ENCODE data around the gene KCNQ1.
A peak's percentile ranks its signal among the peaks of the same experiment; 100 is the strongest.

Gene KCNQ1

GRCh38 chr11:2748814-2749554 lies 304.2 kb downstream of the KCNQ1 start:
- Mint-ChIP-seq H3K4me3 (no peak overlapping the region), H3K9me3 (peaks cover 5% of the 10 kb centered on the region), H3K27me3 (no peaks in the 10 kb centered on the region), H3K36me3 (peaks cover 49% of the 10 kb centered on the region), H3K4me1 (no peaks in the 10 kb centered on the region), H3K27ac (no peak overlapping the region)
- ATAC-seq (ENCODE audit: low read depth) (no peak), DNase-seq (ENCODE audit: low spot score in 2 of 2) (no peak)

DNA sequence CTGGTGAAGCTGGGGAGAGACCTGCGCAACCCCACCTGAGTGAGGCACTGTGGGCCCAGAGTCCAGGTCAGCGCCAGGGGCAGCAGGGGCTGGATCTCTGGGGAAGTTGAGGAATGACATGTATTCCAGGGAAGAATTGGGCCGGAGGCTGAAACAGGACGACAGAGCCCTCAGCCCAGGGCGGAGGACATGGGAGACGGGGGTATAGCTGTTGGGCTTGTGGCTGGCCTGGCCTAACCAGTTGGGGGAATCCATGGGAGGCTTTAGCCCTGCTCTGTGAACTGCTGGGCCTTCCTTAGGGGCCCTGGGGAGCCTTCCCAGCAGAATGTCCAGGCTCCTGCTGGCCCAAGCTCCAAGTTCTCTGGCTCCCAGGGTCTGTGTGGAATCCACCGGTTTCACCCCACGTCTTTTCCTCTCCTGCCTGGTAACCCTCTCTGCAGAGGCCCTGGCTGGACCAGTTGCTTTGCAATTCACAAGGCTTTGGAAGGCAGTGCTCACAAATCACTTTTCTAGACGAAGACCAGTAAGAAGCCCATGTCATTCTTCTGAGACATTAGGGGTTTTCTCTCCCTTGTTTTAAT lies 305.4 kb downstream of the KCNQ1 start:
- DNase-seq (ENCODE audit: low spot score in 2 of 2) (no peak), ATAC-seq (ENCODE audit: low read depth) (no peak)
- Mint-ChIP-seq H3K9me3 (peaks cover 5% of the 10 kb centered on the region), H3K27ac (no peak overlapping the region), H3K4me1 (no peaks in the 10 kb centered on the region), H3K27me3 (no peaks in the 10 kb centered on the region), H3K4me3 (no peak overlapping the region), H3K36me3 (peaks cover 55% of the 10 kb centered on the region)

GRCh38 chr11:2750682-2751522 lies 306.1 kb downstream of the KCNQ1 start:
- ATAC-seq (ENCODE audit: low read depth) = no peak
- Mint-ChIP-seq H3K27me3 (no peaks in the 10 kb centered on the region), H3K27ac (no peak overlapping the region), H3K9me3 (peaks cover 5% of the 10 kb centered on the region), H3K4me1 (no peaks in the 10 kb centered on the region), H3K36me3 (peaks cover 54% of the 10 kb centered on the region), H3K4me3 (no peak overlapping the region)
- DNase-seq (ENCODE audit: low spot score in 2 of 2) = no peak

DNA sequence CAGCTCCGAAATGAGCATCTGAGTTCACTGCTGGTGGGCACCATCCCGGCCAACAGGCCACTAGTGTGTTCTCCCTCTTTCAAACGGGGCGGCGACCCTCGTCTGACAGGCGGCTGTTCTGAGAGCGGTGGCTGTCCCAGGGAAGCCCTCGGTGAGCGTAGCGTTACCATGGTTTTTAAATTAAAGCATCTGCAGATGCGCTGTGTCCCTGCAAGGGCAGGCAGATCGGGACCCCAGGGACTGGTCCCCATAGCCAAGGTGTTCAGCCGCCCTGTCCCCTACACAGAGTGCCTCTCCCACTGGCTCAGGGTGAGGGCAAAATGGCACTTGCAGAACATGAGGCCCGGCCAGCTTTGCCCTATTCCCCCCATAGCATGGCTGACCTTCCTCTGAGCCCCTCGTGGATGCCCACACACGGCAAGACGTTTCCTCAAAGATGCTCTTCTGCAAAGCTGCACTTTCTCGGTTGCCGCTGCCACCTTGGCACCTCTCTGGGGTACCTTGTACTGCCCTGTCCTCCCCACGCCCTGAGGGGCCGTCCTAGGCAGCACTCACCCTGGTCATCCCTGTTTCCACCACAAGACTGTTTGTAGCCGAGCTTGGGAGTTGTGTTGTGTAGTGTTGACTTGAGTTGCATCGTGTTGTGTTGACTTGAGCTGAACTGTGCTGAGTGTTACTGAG lies 306.9 kb downstream of the KCNQ1 start:
- H3K4me1 Mint-ChIP-seq = no peaks in the 10 kb centered on the region
- peaks cover 55% of the 10 kb centered on the region for H3K36me3 Mint-ChIP-seq
- H3K9me3 Mint-ChIP-seq = peaks cover 6% of the 10 kb centered on the region
- no peak for DNase-seq (ENCODE audit: low spot score in 2 of 2)
- H3K27me3 Mint-ChIP-seq = no peaks in the 10 kb centered on the region
- no peak overlapping the region for H3K4me3 Mint-ChIP-seq
- no peak for ATAC-seq (ENCODE audit: low read depth)
- H3K27ac Mint-ChIP-seq = no peak overlapping the region

GRCh38 chr11:2752204-2752770 lies 307.5 kb downstream of the KCNQ1 start:
- DNase-seq (ENCODE audit: low spot score in 2 of 2) (no peak), ATAC-seq (ENCODE audit: low read depth) (no peak)
- Mint-ChIP-seq H3K4me1 (no peaks in the 10 kb centered on the region), H3K27me3 (no peaks in the 10 kb centered on the region), H3K27ac (no peak overlapping the region), H3K4me3 (no peak overlapping the region), H3K9me3 (peaks cover 6% of the 10 kb centered on the region), H3K36me3 (peaks cover 55% of the 10 kb centered on the region)

- DNase-seq (ENCODE audit: low spot score in 2 of 2) (no peak), ATAC-seq (ENCODE audit: low read depth) (no peak)
- Mint-ChIP-seq H3K9me3 (peaks cover 6% of the 10 kb centered on the region), H3K4me1 (no peaks in the 10 kb centered on the region), H3K4me3 (no peak overlapping the region), H3K27ac (no peak overlapping the region), H3K36me3 (peaks cover 55% of the 10 kb centered on the region), H3K27me3 (no peaks in the 10 kb centered on the region)
These were observed 308.1 kb downstream of the KCNQ1 start for GRCh38 chr11:2752923-2753322.

DNA sequence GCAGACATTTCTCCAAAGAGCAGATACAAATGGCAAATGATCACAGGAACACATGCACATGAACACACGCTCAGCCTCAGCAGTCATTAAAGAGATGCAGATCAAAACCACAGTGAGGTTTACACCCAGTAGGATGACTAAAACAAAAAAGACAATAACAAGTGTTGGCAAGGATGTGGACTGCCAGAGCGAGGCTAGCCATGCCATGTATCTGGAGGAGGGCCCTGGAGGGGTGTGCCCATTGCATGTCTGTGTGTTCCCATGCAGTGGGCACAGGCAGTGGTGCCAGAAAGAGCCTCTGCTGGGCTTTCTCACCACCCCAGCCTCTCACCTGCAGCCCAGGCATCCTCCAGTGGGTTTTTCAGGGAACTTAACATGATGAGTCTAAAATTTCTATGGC lies 309.2 kb downstream of the KCNQ1 start:
- H3K4me3 Mint-ChIP-seq = no peak overlapping the region
- H3K9me3 Mint-ChIP-seq = peaks cover 6% of the 10 kb centered on the region
- H3K4me1 Mint-ChIP-seq = no peaks in the 10 kb centered on the region
- no peak overlapping the region for H3K27ac Mint-ChIP-seq
- H3K27me3 Mint-ChIP-seq = no peaks in the 10 kb centered on the region
- no peak for DNase-seq (ENCODE audit: low spot score in 2 of 2)
- peaks cover 51% of the 10 kb centered on the region for H3K36me3 Mint-ChIP-seq
- ATAC-seq (ENCODE audit: low read depth) = no peak

DNA sequence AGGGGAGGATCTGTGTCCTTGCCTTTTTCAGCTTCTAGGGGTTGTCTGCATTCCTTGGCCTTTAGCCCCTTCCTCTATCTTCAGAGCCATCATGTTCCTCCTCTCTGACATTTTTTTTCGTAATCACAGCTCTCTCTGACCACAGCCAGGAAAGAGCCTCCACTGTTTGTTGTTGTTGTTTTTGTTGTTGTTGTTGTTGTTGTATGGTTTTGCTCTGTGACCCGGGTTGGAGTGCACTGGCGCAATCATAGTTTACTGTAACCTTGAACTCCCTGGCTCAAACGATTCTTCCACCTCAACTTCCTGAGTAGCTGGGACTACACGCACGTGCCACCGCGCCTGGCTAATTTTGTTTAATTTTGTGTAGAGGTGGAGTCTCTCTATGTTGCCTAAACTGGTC lies 310.3 kb downstream of the KCNQ1 start:
- DNase-seq (ENCODE audit: low spot score in 2 of 2) = no peak
- peaks cover 48% of the 10 kb centered on the region for H3K36me3 Mint-ChIP-seq
- ATAC-seq (ENCODE audit: low read depth) = no peak
- no peak overlapping the region for H3K4me3 Mint-ChIP-seq
- H3K27ac Mint-ChIP-seq = no peak overlapping the region
- H3K27me3 Mint-ChIP-seq = no peaks in the 10 kb centered on the region
- H3K9me3 Mint-ChIP-seq = peaks cover 6% of the 10 kb centered on the region
- H3K4me1 Mint-ChIP-seq = no peaks in the 10 kb centered on the region

DNA sequence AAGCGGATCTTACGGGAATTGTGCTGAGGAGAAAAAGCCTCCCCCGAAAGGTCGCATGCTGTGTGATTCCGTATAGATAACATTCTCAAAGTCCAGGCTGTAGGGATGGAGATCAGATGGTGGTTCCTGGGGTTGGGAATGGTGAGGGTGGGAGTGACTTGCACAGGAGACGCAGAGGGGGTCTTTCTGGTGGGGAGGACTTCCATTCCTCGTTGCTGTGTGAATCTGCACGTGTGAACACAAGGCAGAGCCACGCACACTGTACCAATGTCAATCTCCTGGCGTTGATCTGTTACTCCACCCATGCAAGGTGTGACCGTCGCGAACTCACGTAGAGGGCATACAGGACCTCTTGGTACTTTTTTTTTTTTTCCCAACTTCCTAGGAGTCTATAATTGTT lies 313.9 kb downstream of the KCNQ1 start:
- DNase-seq (ENCODE audit: low spot score in 2 of 2) = no peak
- Mint-ChIP-seq H3K4me3 (no peak overlapping the region), H3K27ac (no peak overlapping the region), H3K9me3 (peaks cover 4% of the 10 kb centered on the region), H3K27me3 (no peaks in the 10 kb centered on the region), H3K4me1 (no peaks in the 10 kb centered on the region), H3K36me3 (peaks cover 28% of the 10 kb centered on the region)
- no peak for ATAC-seq (ENCODE audit: low read depth)

- no peak overlapping the region for H3K27ac Mint-ChIP-seq
- no peaks in the 10 kb centered on the region for H3K27me3 Mint-ChIP-seq
- peaks cover 2% of the 10 kb centered on the region for H3K4me1 Mint-ChIP-seq
- ATAC-seq (ENCODE audit: low read depth) (no peak), DNase-seq (ENCODE audit: low spot score in 2 of 2) (no peak)
- H3K4me3 Mint-ChIP-seq = no peak overlapping the region
- peaks cover 4% of the 10 kb centered on the region for H3K9me3 Mint-ChIP-seq
- H3K36me3 Mint-ChIP-seq = peaks cover 28% of the 10 kb centered on the region
These were observed 314.7 kb downstream of the KCNQ1 start for GRCh38 chr11:2759228-2760195.

DNA sequence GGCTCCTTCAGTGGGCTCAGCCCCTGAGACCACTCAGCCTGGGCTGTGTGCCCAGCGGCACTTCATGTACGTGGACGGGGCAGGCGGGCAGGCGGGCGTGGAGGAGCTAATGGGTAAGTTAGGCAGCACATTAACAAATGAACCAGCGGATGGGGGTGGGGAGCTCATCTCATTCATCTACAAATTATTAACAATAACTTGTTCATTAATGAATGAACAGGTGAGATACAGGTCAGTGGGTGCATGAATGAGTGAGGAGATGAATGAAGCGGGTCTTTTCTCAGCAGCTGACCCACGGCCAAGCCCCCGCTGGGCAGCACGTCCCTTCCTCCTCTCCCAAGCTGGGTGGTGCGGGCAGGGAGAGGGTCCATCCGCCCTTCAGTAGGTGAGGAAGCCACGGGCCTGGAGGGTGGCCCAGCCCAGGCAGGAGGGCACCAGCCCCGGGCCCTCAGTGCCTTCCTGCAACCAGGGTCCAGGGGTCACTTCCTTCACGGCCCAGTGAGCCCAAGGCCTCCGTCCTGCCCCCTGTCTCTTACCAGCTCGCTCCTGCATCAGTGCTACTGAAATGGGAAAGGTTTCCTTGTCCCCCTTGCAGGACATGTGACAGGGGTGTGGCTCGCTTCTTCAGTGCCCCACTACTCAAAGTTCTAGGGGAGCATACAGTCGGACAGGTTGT lies 315.5 kb downstream of the KCNQ1 start:
- DNase-seq (ENCODE audit: low spot score in 2 of 2) = no peak
- Mint-ChIP-seq H3K9me3 (peaks cover 4% of the 10 kb centered on the region), H3K4me1 (peaks cover 2% of the 10 kb centered on the region), H3K27ac (no peak overlapping the region), H3K36me3 (peaks cover 27% of the 10 kb centered on the region), H3K4me3 (no peak overlapping the region), H3K27me3 (no peaks in the 10 kb centered on the region)
- ATAC-seq (ENCODE audit: low read depth) = no peak

DNA sequence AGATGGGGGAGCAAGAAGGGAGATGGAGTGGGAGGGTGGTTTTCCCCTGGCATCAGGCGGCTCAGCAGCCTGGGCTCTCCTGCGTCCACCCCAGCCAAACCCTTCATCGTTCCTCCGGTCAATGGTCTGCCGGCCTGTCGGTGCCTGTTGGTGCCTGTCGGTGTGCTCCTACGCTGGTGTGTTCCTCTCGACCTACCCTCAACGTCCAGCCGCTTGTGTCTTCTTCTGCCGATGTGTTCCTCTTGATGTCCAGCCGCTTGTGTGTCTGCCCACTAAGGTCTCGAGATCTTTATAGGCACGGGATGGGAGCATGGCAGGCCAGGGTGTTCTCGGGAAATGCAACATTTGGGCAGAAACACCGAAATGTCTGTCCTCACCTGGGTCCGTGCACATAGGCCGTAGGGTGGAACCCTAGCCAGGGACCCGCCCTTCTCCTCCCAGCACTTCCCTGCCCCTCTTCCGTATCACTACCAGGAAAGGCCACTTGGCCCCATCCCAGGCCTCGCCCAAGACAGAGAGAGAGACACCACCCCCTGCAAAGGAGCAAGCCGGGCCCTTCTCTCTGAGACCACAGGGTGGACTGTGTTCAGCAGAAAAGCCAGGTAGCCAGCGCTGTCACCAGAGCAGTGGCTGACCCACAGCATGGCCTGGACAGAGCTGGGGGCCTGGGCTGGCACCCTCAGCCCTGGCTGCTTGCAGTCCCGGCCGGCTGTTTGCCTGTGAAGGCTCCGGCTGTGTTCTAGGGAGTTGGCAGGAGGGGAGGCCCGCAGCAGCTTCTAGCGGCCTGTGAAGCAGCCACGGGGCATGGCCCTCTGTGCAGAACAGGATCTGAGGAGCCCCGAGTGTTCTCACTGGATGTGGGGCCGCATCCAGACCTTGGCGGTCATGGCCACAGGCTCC lies 316.6 kb downstream of the KCNQ1 start:
- peaks cover 34% of the 10 kb centered on the region for H3K36me3 Mint-ChIP-seq
- DNase-seq (ENCODE audit: low spot score in 2 of 2) = peak in 1 of 2 donors; percentile 3
- no peak overlapping the region for H3K27ac Mint-ChIP-seq
- peaks cover 3% of the 10 kb centered on the region for H3K9me3 Mint-ChIP-seq
- H3K27me3 Mint-ChIP-seq = no peaks in the 10 kb centered on the region
- H3K4me3 Mint-ChIP-seq = no peak overlapping the region
- H3K4me1 Mint-ChIP-seq = peaks cover 2% of the 10 kb centered on the region
- ATAC-seq (ENCODE audit: low read depth) = no peak

Measured in memory B cell (primary cell).